Effector memory CD4-positive, alpha-beta T cell (primary cell): ENCODE results near the gene ZNF407.

Experiments
- DNase-seq, 3 donors: peaks; one replicate each; pipeline ENCODE4 v3.0.0-alpha.2; 2020
- H3K27ac ChIP-seq: 2 replicates; pipeline ENCODE4 v1.7.0; 2013; ENCODE audit warnings: mild to moderate bottlenecking, low read length, moderate library complexity; ENCODE audit not compliant: insufficient read depth, poor library complexity, severe bottlenecking
- H3K27me3 ChIP-seq: replicated peaks from 2 replicates; pipeline ENCODE4 v1.7.0; 2013; ENCODE audit warnings: mild to moderate bottlenecking, low read length; ENCODE audit not compliant: insufficient read depth, control insufficient read depth, poor library complexity, severe bottlenecking
- H3K36me3 ChIP-seq: 2 replicates; pipeline ENCODE4 v1.7.0; 2013; ENCODE audit warnings: mild to moderate bottlenecking, low read length, moderate library complexity; ENCODE audit not compliant: control insufficient read depth, insufficient read depth
- H3K4me1 ChIP-seq: 2 replicates; pipeline ENCODE4 v1.7.0; 2013; ENCODE audit warnings: low read length, mild to moderate bottlenecking; ENCODE audit not compliant: control insufficient read depth, insufficient read depth, poor library complexity, severe bottlenecking
- H3K4me3 ChIP-seq: 2 replicates; pipeline ENCODE4 v1.7.0; 2013; ENCODE audit warnings: low read length, low read depth, mild to moderate bottlenecking; ENCODE audit not compliant: insufficient read depth, poor library complexity, severe bottlenecking
- H3K9me3 ChIP-seq: 2 replicates; pipeline ENCODE4 v1.7.0; 2013; ENCODE audit warnings: mild to moderate bottlenecking, low read length, moderate library complexity; ENCODE audit not compliant: control insufficient read depth

Gene ZNF407

GRCh38 chr18:74840492-74841167, 243.0 kb downstream of the ZNF407 start:
- H3K27ac ChIP-seq: no peak overlapping the region
- DNase-seq: no peak
- H3K9me3 ChIP-seq: no peaks in the 10 kb centered on the region
- H3K4me1 ChIP-seq: peaks cover 2% of the 10 kb centered on the region
- no peak overlapping the region for H3K4me3 ChIP-seq
- H3K36me3 ChIP-seq: no peaks in the 10 kb centered on the region
- H3K27me3 ChIP-seq: no peaks in the 10 kb centered on the region

GRCh38 chr18:74841248-74841647, 243.6 kb downstream of the ZNF407 start:
- no peaks in the 10 kb centered on the region for H3K27me3 ChIP-seq
- no peak overlapping the region for H3K27ac ChIP-seq
- DNase-seq: no peak
- H3K4me1 ChIP-seq: peaks cover 2% of the 10 kb centered on the region
- no peaks in the 10 kb centered on the region for H3K9me3 ChIP-seq
- no peaks in the 10 kb centered on the region for H3K36me3 ChIP-seq
- no peak overlapping the region for H3K4me3 ChIP-seq

DNA sequence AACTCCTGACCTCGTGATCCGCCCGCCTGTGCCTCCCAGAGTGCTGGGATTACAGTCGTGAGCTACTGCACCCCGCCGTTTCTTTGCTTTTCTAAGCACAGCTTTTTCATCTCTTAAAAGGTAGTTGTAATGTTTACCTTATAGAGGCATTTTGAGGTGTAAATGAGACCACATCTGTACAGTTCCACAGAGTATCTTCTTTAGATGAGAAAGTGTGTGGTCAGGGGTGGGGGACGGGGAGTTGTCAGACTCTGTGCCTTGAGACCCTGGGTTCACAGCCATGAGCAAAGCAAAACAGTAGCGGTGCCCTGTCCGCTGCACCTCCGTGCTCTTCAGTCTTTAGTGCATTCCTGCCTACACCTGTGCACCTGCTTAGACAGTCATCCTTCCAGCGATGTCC, 251.6 kb downstream of the ZNF407 start:
- no peaks in the 10 kb centered on the region for H3K4me1 ChIP-seq
- H3K4me3 ChIP-seq: no peak overlapping the region
- H3K27ac ChIP-seq: no peak overlapping the region
- H3K9me3 ChIP-seq: no peaks in the 10 kb centered on the region
- no peaks in the 10 kb centered on the region for H3K36me3 ChIP-seq
- DNase-seq: no peak
- H3K27me3 ChIP-seq: no peaks in the 10 kb centered on the region

GRCh38 chr18:74856434-74856833, 258.8 kb downstream of the ZNF407 start:
- no peaks in the 10 kb centered on the region for H3K4me1 ChIP-seq
- H3K36me3 ChIP-seq: no peaks in the 10 kb centered on the region
- no peaks in the 10 kb centered on the region for H3K27me3 ChIP-seq
- no peak for DNase-seq
- H3K4me3 ChIP-seq: no peak overlapping the region
- no peak overlapping the region for H3K27ac ChIP-seq
- no peaks in the 10 kb centered on the region for H3K9me3 ChIP-seq

GRCh38 chr18:74856928-74857327, 259.3 kb downstream of the ZNF407 start:
- Histone ChIP-seq H3K36me3 (no peaks in the 10 kb centered on the region), H3K9me3 (no peaks in the 10 kb centered on the region), H3K4me3 (no peak overlapping the region), H3K4me1 (no peaks in the 10 kb centered on the region), H3K27ac (no peak overlapping the region), H3K27me3 (no peaks in the 10 kb centered on the region)
- DNase-seq: no peak

DNA sequence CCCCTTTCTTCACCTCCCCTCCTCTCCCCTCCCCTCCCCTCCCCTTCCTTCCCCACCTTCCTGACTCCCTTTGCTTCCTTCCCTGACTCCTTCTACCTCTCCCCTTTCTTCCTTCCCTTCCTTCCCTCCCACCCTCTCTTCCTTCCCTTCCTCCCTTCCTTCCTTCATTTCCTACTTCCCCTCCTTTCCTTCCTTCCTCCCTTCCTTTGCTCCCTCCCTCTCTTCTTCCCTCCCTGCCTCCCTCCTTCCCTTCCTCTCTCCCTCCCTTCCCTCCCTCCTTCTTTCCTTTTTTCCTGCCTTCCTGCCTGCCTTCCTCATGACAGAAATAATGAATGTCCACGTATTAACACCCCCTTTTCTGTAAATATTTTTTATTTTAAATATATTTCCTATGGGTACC, 260.2 kb downstream of the ZNF407 start:
- no peak for DNase-seq
- no peaks in the 10 kb centered on the region for H3K27me3 ChIP-seq
- no peak overlapping the region for H3K4me3 ChIP-seq

GRCh38 chr18:74861154-74861553, 263.5 kb downstream of the ZNF407 start:
- Histone ChIP-seq H3K4me3 (no peak overlapping the region), H3K9me3 (no peaks in the 10 kb centered on the region), H3K36me3 (no peaks in the 10 kb centered on the region), H3K27ac (no peak overlapping the region), H3K4me1 (no peaks in the 10 kb centered on the region), H3K27me3 (no peaks in the 10 kb centered on the region)
- DNase-seq: no peak

More for the DNA sequence above, 260.2 kb downstream of the ZNF407 start:
- Histone ChIP-seq H3K36me3 (no peaks in the 10 kb centered on the region), H3K4me1 (no peaks in the 10 kb centered on the region), H3K9me3 (no peaks in the 10 kb centered on the region), H3K27ac (no peak overlapping the region)

DNA sequence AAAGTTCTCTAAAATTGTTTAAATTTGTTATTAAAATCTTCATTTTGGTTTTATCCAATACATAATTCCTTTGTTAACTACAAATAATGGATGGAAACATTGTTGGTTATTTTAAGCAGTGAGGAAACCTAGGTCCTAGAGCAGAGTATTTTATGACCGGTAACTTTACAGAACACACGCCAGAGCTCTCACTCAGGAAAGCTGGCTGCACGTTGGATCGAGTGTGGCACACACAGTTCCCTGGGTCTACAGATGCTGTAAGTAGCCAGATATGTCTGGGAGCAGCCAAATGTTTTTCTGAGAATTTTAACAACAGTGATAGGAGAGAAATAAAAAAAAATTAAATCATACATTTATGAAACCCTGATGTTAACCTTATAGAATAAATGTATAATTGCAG, 264.4 kb downstream of the ZNF407 start:
- no peak overlapping the region for H3K4me3 ChIP-seq
- no peak for DNase-seq
- H3K36me3 ChIP-seq: no peaks in the 10 kb centered on the region

GRCh38 chr18:74866577-74866976, 268.9 kb downstream of the ZNF407 start:
- Histone ChIP-seq H3K4me3 (no peak overlapping the region), H3K9me3 (no peaks in the 10 kb centered on the region), H3K4me1 (no peaks in the 10 kb centered on the region), H3K27ac (no peak overlapping the region), H3K36me3 (no peaks in the 10 kb centered on the region), H3K27me3 (no peaks in the 10 kb centered on the region)
- DNase-seq: no peak

More for the DNA sequence above, 264.4 kb downstream of the ZNF407 start:
- no peaks in the 10 kb centered on the region for H3K4me1 ChIP-seq
- H3K27ac ChIP-seq: no peak overlapping the region
- no peaks in the 10 kb centered on the region for H3K9me3 ChIP-seq
- no peaks in the 10 kb centered on the region for H3K27me3 ChIP-seq

GRCh38 chr18:74868461-74868860, 270.8 kb downstream of the ZNF407 start:
- H3K27me3 ChIP-seq: no peaks in the 10 kb centered on the region

More at GRCh38 chr18:74868461-74868860, 270.8 kb downstream of the ZNF407 start:
- Histone ChIP-seq H3K4me1 (no peaks in the 10 kb centered on the region), H3K36me3 (no peaks in the 10 kb centered on the region), H3K27ac (no peak overlapping the region), H3K9me3 (no peaks in the 10 kb centered on the region), H3K4me3 (no peak overlapping the region)
- DNase-seq: no peak
